ENCODE measurements around the gene MGAT5.

- TF ChIP-seq, protein P1, sequence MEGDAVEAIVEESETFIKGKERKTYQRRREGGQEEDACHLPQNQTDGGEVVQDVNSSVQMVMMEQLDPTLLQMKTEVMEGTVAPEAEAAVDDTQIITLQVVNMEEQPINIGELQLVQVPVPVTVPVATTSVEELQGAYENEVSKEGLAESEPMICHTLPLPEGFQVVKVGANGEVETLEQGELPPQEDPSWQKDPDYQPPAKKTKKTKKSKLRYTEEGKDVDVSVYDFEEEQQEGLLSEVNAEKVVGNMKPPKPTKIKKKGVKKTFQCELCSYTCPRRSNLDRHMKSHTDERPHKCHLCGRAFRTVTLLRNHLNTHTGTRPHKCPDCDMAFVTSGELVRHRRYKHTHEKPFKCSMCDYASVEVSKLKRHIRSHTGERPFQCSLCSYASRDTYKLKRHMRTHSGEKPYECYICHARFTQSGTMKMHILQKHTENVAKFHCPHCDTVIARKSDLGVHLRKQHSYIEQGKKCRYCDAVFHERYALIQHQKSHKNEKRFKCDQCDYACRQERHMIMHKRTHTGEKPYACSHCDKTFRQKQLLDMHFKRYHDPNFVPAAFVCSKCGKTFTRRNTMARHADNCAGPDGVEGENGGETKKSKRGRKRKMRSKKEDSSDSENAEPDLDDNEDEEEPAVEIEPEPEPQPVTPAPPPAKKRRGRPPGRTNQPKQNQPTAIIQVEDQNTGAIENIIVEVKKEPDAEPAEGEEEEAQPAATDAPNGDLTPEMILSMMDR (IDR thresholded peaks at IDR 0.05): no peak
- TF ChIP-seq POLR2A (IDR thresholded peaks at IDR 0.05): no peak
Measured at GRCh38 chr2:134344954-134345697, 91.3 kb downstream of the MGAT5 start.

Measured in uterus (tissue), 2 donors.